HG02981 (cell line): ENCODE data around the gene GORASP2.

Experiments used
- ATAC-seq: cut with Tn5 transposase; IDR thresholded peaks from one replicate; pipeline ENCODE4 v1.9.1; 2021; ENCODE audit warnings: mild to moderate bottlenecking, moderate library complexity; ENCODE audit not compliant: unreplicated experiment

Gene GORASP2

DNA sequence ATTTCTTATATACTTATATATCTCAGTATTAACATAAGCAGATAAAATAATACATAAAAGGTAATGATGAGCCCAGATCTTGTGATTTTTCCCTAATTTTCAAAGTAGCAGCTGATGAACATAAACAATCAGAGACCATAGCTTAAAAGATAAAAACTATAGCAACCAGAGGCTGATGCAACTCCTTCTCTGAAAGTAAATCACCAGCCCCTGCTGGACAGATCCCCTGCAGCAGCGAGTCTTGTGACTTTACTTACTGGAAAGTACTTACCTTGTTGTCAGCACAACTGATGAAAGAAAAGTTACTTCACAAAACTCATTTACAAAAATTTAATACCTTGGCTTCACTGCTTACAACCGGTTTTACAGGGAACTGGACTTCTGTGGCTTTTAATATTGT, 67.3 kb downstream of the GORASP2 start:
- ATAC-seq, result no peak

DNA sequence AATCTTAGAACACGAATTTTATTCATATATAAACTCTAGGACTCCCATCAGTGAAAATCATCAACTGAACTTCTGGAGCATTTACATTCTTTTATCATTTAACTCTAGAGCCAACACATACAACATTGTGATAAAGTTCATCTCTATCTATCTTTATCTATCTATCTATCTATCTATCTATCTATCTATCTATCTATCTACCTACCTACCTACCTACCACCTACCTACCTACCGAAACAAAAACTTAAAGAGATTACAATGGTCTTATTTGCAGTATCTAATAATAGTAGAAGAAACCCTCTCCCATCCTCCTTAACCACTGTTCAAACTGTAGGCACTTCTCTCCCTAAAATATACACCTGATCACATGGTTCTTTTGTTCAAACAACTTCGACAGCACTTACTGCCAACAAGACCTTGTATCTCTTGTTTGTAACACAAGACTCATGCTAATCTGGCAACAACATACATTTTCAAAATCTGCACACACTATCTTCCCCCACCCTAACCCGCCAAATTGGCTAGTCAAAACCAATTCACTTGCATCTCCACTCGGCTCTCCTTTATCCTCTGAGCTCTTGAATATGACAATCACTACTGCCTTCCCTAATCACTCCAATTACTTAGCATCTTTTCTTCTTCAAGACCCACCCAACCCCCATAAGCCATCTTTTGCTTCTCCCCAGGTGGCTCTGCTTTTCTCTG, 69.0 kb downstream of the GORASP2 start:
- ATAC-seq, result no peak

DNA sequence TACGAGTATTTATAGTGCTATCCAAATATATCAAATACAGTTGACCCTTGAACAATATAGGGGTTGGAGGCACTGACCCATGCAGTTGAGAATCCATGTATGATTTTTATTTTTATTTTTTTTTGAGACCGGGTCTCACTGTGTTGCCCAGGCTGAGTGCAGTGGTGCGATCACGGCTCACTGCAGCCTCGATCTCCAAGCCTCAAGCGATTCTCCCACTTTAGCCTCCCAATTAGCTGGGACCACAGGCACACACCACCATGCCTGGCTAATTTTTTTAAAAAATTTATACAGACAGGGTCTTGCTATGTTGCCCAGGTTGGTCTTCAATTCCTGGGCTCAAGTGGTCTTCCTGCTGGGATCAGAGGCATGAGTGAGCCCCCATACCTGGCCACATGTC, 70.6 kb downstream of the GORASP2 start:
- no peak for ATAC-seq

DNA sequence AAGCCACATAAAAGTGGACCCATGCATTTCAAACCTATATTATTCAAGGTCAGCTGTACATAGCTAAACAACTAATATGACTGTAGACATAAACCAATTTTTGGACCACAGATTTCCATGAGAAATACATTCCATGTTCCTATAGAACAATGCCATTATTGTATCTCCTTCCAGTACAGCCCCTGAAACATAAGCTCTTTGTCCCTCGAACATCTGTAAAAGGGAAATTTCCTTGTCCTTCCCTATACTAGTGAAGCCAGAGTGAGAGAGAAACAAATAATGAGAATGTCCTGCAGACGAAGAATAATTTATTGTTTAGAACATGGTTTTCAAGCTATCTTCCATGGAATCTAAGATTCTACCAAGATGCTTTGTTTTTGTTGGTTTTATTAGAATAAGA, 75.3 kb downstream of the GORASP2 start:
- ATAC-seq, result no peak

DNA sequence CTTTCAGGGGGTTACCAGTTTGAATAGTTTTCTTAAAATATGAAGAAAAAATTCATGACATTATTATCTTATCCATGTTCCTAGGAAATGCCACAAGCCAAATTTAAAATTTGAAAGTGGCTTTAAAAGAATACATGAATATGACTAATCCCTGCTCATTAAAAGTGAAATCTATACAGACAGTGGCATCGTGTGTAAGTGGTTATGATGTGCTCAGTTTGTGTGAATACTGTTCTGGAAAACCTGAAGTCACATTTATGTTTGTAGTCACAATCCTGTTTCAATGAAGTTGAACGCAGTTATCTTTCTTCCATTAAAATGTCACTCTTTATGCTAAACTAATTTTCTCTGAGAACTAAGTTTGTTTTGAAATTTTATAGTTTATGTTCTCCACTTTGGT, 75.8 kb downstream of the GORASP2 start:
- ATAC-seq, result no peak

DNA sequence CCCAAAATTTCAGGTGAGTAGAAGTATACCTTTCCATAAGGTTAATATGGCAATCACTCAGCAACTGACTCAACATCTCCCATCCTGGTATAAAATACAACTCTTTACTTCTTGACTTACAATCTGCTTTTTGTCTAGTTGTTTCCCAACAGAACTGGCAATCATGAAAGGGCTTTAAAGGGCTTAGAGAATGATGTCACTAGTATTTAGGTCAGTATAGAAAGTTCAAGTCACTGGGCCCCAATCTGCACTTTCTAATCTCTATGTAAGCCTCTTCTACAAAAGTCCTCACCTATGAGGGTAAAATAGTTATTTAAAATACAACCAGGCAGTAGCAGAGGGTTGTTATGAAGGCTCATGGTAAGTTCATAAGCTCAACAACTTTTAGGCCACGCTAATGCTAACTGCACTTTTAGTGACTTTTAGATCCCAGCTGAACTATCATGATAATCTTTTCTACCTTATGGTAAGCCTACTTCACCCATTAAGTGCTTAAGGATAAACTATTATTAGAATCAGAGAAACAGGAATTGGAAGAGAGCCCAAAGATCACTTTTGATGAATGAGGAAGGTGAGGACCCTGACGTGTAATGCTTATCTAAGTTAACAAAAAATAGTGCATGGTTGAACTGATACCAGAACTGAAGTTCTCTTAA, 79.6 kb downstream of the GORASP2 start:
- ATAC-seq, result no peak

DNA sequence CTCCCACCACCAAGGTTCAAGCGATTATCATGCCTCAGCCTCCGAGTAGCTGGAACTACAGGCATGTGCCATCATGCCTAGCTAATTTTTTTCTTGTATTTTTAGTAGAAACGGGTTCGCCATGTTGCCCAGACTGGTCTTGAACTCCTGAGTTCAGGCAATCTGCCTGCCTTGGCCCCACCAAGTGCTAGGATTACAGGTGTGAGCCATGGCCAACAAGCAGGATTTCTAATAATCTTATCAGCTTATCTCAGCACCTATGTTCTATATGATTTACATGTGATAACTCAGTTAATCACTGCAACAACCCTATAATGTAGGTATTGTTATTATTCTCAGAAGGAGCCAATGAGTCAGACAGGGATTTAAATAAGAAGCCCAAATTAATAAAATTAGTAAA, 80.3 kb downstream of the GORASP2 start:
- no peak for ATAC-seq

DNA sequence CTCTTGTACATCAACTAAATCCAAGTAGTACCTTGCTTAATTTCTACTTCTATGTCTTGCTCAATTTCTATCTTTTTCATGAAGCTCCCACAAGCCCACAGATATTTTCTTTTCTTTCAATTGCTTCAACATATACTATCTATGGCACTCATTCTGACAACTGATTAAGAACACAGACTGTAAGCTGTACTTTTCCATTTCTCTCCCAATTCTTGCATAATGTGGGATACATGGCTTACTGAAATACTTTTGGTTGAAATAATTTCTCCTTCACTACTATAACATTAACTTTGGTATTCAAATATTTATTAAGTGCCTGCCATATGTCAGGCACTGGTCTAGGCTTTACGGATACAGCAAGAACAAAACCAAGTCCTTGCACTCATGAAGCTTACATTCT, 84.8 kb downstream of the GORASP2 start:
- no peak for ATAC-seq

DNA sequence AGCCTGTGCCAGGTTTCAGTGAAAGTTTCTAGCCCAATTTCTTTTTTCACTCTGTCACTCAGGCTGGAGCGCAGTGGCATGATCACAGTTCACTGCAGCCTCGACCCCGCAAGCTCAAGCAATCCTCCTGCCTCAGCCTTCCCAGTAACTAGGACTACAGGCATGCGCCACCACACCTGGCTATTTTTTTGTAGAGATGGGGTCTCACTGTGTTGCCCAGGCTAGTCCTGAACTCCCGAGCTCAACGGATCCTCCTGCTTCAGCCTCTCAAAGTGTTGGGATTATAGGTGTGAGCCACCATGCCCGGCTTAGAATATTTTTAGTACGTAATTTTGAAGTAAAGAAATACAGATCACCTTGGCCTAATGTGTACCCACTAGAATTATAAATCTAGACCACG, 87.1 kb downstream of the GORASP2 start:
- no peak for ATAC-seq
